GM18517 (cell line): ENCODE results near the gene HBS1L.

ENCODE experiments used
- ATAC-seq: cut with Tn5 transposase; IDR thresholded peaks from one replicate; pipeline ENCODE4 v1.9.1; 2021; ENCODE audit warnings: mild to moderate bottlenecking, moderate library complexity; ENCODE audit not compliant: unreplicated experiment

HBS1L gene

GRCh38 chr6:134921276-134921675, 133.3 kb downstream of the HBS1L start:
- no peak for ATAC-seq

GRCh38 chr6:134920422-134920821, 134.2 kb downstream of the HBS1L start:
- no peak for ATAC-seq

- no peak for ATAC-seq
Observed at GRCh38 chr6:134918418-134918961, 136.1 kb downstream of the HBS1L start.

- ATAC-seq = no peak
Observed at GRCh38 chr6:134911547-134911946, 143.1 kb downstream of the HBS1L start.

GRCh38 chr6:134910593-134910935, 144.1 kb downstream of the HBS1L start:
- no peak for ATAC-seq
